Neural crest cell (in vitro differentiated cells): ENCODE measurements around the gene FBP1. TPM values are rescaled to one million over a fixed set of nuclear protein-coding genes. Genes with fewer than 3 reads are reported as not detected.
"Not testable (repeated sequence)": the region's sequence is repeated elsewhere in the genome, so short reads cannot be mapped to it uniquely, and the experiment has no call there.

Experiments
- DNase-seq: peaks from one replicate; pipeline ENCODE4 v3.0.0; 2021; ENCODE audit warnings: low read depth, mixed read lengths, low spot score
- H3K27ac Mint-ChIP-seq: one replicate; pipeline ENCODE4 v1.8.0; 2021; ENCODE audit warnings: mild to moderate bottlenecking, mixed read lengths; ENCODE audit not compliant: unreplicated experiment
- H3K27me3 Mint-ChIP-seq: 2 replicates; pipeline ENCODE4 v1.8.0; 2021; ENCODE audit warnings: low read depth, mild to moderate bottlenecking, mixed read lengths
- H3K36me3 Mint-ChIP-seq: 2 replicates; pipeline ENCODE4 v1.8.0; 2021; ENCODE audit warnings: low read depth, mild to moderate bottlenecking, mixed read lengths
- H3K4me1 Mint-ChIP-seq: 2 replicates; pipeline ENCODE4 v1.8.0; 2021; ENCODE audit warnings: mixed read lengths
- H3K4me3 Mint-ChIP-seq: one replicate; pipeline ENCODE4 v1.8.0; 2021; ENCODE audit warnings: mild to moderate bottlenecking, mixed read lengths
- H3K9me3 Mint-ChIP-seq: 2 replicates; pipeline ENCODE4 v1.8.0; 2021; ENCODE audit warnings: mixed read lengths
- total RNA-seq: library from RNA; stranded (reverse); gene quantifications from 2 replicates; pipeline ENCODE4 v1.2.1, GENCODE V29; 2021
- TF ChIP-seq, protein P1 (sequence below): fragments of 200-600 bp; sonication (generic); conservative IDR thresholded peaks from 2 replicates; pipeline ENCODE4 v1.5.0; 2021; ENCODE audit warnings: antibody characterized with exemption, mild to moderate bottlenecking

Gene FBP1
- total RNA-seq, 1 donor from 2014 or later = 0.86 TPM

DNA sequence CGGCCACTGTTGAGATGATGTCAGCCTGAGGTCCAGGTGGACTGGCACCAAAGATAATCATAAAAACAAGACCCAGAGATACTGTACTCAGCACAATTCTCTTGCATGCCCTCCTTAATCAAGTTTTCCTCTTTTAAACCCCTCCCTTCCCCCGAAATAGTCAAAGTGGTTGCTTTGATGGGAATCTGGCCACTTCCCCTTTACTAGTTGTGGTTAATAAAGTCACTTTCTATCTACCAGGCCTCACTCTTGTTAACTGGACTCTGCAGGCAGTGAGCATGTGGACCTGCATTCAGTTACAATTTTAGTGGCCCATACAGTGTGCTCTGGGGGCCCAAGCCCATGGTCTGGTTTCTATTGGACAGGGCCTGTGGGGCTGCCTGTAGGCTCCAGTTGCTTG lies 63.2 kb downstream of the FBP1 start:
- Mint-ChIP-seq H3K27me3 (peaks cover 12% of the 10 kb centered on the region), H3K9me3 (no peaks in the 10 kb centered on the region), H3K4me3 (no peak overlapping the region), H3K4me1 (peaks cover 7% of the 10 kb centered on the region), H3K27ac (no peak overlapping the region), H3K36me3 (no peaks in the 10 kb centered on the region)
- DNase-seq = no peak
- TF ChIP-seq, protein P1, sequence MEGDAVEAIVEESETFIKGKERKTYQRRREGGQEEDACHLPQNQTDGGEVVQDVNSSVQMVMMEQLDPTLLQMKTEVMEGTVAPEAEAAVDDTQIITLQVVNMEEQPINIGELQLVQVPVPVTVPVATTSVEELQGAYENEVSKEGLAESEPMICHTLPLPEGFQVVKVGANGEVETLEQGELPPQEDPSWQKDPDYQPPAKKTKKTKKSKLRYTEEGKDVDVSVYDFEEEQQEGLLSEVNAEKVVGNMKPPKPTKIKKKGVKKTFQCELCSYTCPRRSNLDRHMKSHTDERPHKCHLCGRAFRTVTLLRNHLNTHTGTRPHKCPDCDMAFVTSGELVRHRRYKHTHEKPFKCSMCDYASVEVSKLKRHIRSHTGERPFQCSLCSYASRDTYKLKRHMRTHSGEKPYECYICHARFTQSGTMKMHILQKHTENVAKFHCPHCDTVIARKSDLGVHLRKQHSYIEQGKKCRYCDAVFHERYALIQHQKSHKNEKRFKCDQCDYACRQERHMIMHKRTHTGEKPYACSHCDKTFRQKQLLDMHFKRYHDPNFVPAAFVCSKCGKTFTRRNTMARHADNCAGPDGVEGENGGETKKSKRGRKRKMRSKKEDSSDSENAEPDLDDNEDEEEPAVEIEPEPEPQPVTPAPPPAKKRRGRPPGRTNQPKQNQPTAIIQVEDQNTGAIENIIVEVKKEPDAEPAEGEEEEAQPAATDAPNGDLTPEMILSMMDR = no peak

DNA sequence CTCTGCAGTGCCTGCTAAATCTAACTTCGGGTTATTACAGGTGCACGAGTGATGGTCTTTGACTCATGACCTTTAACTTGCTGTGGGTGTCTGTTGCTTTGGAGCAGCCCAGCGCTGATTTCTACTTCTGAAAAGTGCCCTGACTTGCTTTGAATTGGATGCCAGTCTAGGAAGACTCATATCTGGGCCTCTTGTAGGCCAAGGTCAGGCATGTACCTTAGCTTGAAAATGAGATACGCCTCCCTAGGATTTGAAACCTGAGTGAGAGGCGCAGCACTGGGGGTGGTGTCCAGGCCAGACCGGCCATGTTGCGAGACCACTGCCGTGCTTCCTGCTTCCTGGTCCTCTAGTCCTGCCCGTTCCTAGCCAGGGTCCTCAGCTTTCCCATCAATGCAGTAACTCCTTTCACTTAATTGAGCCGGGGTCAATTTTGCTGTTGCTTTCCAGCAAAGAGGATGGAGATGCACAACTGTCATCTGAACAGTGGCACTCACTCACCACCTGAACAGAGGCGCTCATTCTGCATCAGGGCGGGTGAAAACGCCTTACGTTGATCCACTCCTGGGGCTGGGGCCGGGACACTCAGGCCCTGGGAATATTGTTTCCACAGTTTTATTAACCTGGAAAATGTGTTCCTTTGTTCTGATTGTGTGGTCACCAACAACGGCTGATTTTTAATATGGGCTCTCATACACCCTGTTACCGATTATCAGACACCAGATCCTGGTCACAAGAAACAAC lies 70.2 kb downstream of the FBP1 start:
- TF ChIP-seq, protein P1 = no peak
- H3K27me3 Mint-ChIP-seq = peaks cover 12% of the 10 kb centered on the region
- H3K4me3 Mint-ChIP-seq = no peak overlapping the region
- H3K36me3 Mint-ChIP-seq = peaks cover 2% of the 10 kb centered on the region
- DNase-seq = no peak
- no peak overlapping the region for H3K27ac Mint-ChIP-seq
- H3K9me3 Mint-ChIP-seq = peaks cover 2% of the 10 kb centered on the region
- H3K4me1 Mint-ChIP-seq = no peaks in the 10 kb centered on the region

- H3K27me3 Mint-ChIP-seq = peaks cover 10% of the 10 kb centered on the region
Observed at GRCh38 chr9:94568250-94568889, 70.9 kb downstream of the FBP1 start.

DNA sequence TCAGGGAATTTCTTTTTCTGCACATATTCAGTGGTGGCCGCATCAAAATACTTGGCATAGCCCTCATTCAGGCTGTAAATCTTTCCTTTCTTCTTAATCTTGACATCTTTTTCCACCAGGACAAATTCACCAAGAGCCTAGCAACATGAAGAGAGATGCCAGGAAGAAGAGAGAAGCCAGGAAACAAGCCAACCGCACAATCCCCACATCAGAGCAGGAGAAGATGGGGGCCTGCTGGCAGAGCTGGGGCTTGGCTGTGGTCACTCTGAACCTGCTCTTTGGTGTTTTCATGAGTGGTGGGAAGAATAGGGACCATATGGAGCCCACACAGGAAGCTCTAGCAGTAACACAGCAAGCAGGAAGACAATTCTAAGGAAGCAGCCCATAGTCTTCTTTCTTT lies 72.0 kb downstream of the FBP1 start:
- Mint-ChIP-seq H3K27me3 (peaks cover 7% of the 10 kb centered on the region), H3K4me1 (no peaks in the 10 kb centered on the region), H3K9me3 (peaks cover 4% of the 10 kb centered on the region), H3K36me3 (peaks cover 5% of the 10 kb centered on the region), H3K27ac (no peak overlapping the region), H3K4me3 (no peak overlapping the region)
- DNase-seq = no peak
- TF ChIP-seq, protein P1 = no peak

More at GRCh38 chr9:94568250-94568889, 70.9 kb downstream of the FBP1 start:
- H3K36me3 Mint-ChIP-seq = peaks cover 5% of the 10 kb centered on the region
- TF ChIP-seq, protein P1 = no peak
- H3K27ac Mint-ChIP-seq = no peak overlapping the region
- peaks cover 4% of the 10 kb centered on the region for H3K9me3 Mint-ChIP-seq
- DNase-seq = no peak
- no peaks in the 10 kb centered on the region for H3K4me1 Mint-ChIP-seq
- no peak overlapping the region for H3K4me3 Mint-ChIP-seq

- Mint-ChIP-seq H3K9me3 (peaks cover 4% of the 10 kb centered on the region), H3K4me1 (no peaks in the 10 kb centered on the region), H3K36me3 (peaks cover 5% of the 10 kb centered on the region), H3K27ac (no peak overlapping the region), H3K4me3 (no peak overlapping the region), H3K27me3 (peaks cover under 1% of the 10 kb centered on the region)
- TF ChIP-seq, protein P1 = no peak
- no peak for DNase-seq
Observed at GRCh38 chr9:94566550-94566949, 72.8 kb downstream of the FBP1 start.

DNA sequence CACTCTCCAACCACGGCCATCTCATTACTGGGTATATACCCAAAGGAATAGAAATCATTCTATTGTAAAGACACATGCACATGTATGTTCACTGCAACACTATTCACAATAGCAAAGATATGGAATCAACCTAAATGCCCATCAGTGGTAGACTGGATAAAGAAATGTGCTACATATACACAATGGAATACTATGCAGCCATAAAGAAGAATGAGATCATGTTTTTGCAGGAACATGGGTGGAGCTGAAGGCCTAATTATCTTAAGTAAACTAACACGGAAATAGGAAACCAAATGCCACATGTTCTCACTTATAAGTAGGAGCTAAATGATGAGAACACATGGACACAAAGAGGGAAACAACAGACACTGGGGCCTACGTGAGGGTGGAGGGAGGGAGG lies 75.0 kb downstream of the FBP1 start:
- DNase-seq, H3K9me3 Mint-ChIP-seq, H3K4me1 Mint-ChIP-seq, H3K27ac Mint-ChIP-seq, H3K4me3 Mint-ChIP-seq, H3K27me3 Mint-ChIP-seq, H3K36me3 Mint-ChIP-seq: not testable (repeated sequence)
